Keratinocyte (primary cell): ENCODE measurements around the gene JCAD. TPM values are rescaled to one million over a fixed set of nuclear protein-coding genes. Genes with fewer than 3 reads are reported as not detected.

Experiments
- DNase-seq: peaks from one replicate; pipeline ENCODE4 v3.0.0-alpha.2; 2011; ENCODE audit warnings: low read depth, missing footprints, low spot score
- FAIRE-seq: peaks from 2 replicates; lab custom pipeline; 2011; peaks lifted over from hg19 to GRCh38; lab: Jason Lieb, UNC
- H2AFZ ChIP-seq: 2 replicates; pipeline ENCODE4 v1.6.0; 2012; ENCODE audit warnings: low read length, control low read depth, inconsistent platforms; ENCODE audit not compliant: control insufficient read depth
- H3K27ac ChIP-seq: 2 replicates; pipeline ENCODE4 v1.5.1; 2011; ENCODE audit warnings: low read length; ENCODE audit not compliant: control insufficient read depth, insufficient read depth
- H3K27me3 ChIP-seq: 3 replicates; pipeline ENCODE4 v1.6.0; 2011; ENCODE audit warnings: low read length; ENCODE audit not compliant: control insufficient read depth, insufficient read depth; ENCODE audit errors: extremely low read depth
- H3K36me3 ChIP-seq, 2 experiments: 2 replicates in 1 of 2; 3 replicates in 1 of 2; pipeline ENCODE4 v1.5.1; 2011; ENCODE audit warnings: low read length in 2 of 2, mild to moderate bottlenecking in 1 of 2; ENCODE audit not compliant: control insufficient read depth in 2 of 2, insufficient read depth in 2 of 2; ENCODE audit errors: extremely low read depth in 1 of 2
- H3K4me1 ChIP-seq: 3 replicates; pipeline ENCODE4 v1.5.1; 2011; ENCODE audit warnings: low read length; ENCODE audit not compliant: control insufficient read depth, insufficient read depth; ENCODE audit errors: extremely low read depth
- H3K4me2 ChIP-seq: 3 replicates; pipeline ENCODE4 v1.6.0; 2011; ENCODE audit warnings: low read depth, low read length; ENCODE audit not compliant: control insufficient read depth, insufficient read depth; ENCODE audit errors: extremely low read depth
- H3K4me3 ChIP-seq, 3 experiments: fragments of 200-600 bp in 1 of 3; sonication (generic) in 1 of 3; 2 replicates in 2 of 3; 3 replicates in 1 of 3; pipeline ENCODE4 v1.5.1; 2011 to 2016; ENCODE audit warnings: low read length in 3 of 3, mild to moderate bottlenecking in 3 of 3, control low read depth in 2 of 3, inconsistent platforms in 1 of 3, low read depth in 1 of 3, mixed read lengths in 1 of 3, mixed run types in 1 of 3, moderate library complexity in 1 of 3; ENCODE audit not compliant: control insufficient read depth in 2 of 3, insufficient read depth in 2 of 3; ENCODE audit errors: extremely low read depth in 1 of 3
- H3K79me2 ChIP-seq: 2 replicates; pipeline ENCODE4 v1.6.0; 2012; ENCODE audit warnings: low read length; ENCODE audit not compliant: control insufficient read depth, insufficient read depth
- H3K9ac ChIP-seq: 3 replicates; pipeline ENCODE4 v1.6.0; 2011; ENCODE audit warnings: low read length; ENCODE audit not compliant: control insufficient read depth, insufficient read depth; ENCODE audit errors: extremely low read depth
- H3K9me1 ChIP-seq: 3 replicates; pipeline ENCODE4 v1.6.0; 2011; ENCODE audit warnings: low read length; ENCODE audit not compliant: control insufficient read depth, insufficient read depth; ENCODE audit errors: extremely low read depth
- H3K9me3 ChIP-seq: 2 replicates; pipeline ENCODE4 v1.5.1; 2012; ENCODE audit warnings: low read depth, low read length; ENCODE audit not compliant: control insufficient read depth
- H4K20me1 ChIP-seq: 3 replicates; pipeline ENCODE4 v1.6.0; 2011; ENCODE audit warnings: low read length; ENCODE audit not compliant: control insufficient read depth, insufficient read depth; ENCODE audit errors: extremely low read depth
- CTCF ChIP-seq, 3 experiments: IDR thresholded peaks in 1 of 3; conservative IDR thresholded peaks in 1 of 3; optimal IDR thresholded peaks in 1 of 3; 2 replicates in 2 of 3; 3 replicates in 1 of 3; pipeline versions ENCODE3 to v1.5.1; 2011; ENCODE audit warnings: low read length in 3 of 3, mild to moderate bottlenecking in 3 of 3, moderate library complexity in 2 of 3, control low read depth in 1 of 3, inconsistent platforms in 1 of 3; ENCODE audit not compliant: insufficient read depth in 2 of 3; ENCODE audit errors: extremely low read depth in 1 of 3
- EZH2 ChIP-seq: IDR thresholded peaks from one replicate; pipeline ENCODE4 v1.6.1; 2012; ENCODE audit warnings: inconsistent platforms, mild to moderate bottlenecking, low read length, moderate library complexity
- dilution Hi-C: fragments of 300-500 bp; cut with MboI; formaldehyde crosslinking; loops from one replicate; pipeline ENCODE4 v1.7.0; 2020; ENCODE audit warnings: low sequenced_read_pairs; ENCODE audit not compliant: extremely low pct_ligation_motif_present
- polyA plus RNA-seq, 5 experiments: library from polyadenylated mRNA; depleted of rRNA in 3 of 5; stranded (reverse) in 3 of 5; stranded (forward) in 1 of 5; unstranded in 1 of 5; fragments of >200 nt; gene quantifications; 1 replicate in 1 of 5; 2 replicates in 3 of 5; 3 replicates in 1 of 5; pipeline versions ENCODE4 v1.2.1 to v1.2.3, GENCODE V29; 2011 to 2012; ENCODE audit warnings: missing spikeins in 2 of 5, low read depth in 1 of 5, low replicate concordance in 1 of 5

JCAD gene
- polyA plus RNA-seq, 1 donor (not counting 4 experiments of a cell fraction or from before 2014, with no cell fraction given), result 0.10 TPM

DNA sequence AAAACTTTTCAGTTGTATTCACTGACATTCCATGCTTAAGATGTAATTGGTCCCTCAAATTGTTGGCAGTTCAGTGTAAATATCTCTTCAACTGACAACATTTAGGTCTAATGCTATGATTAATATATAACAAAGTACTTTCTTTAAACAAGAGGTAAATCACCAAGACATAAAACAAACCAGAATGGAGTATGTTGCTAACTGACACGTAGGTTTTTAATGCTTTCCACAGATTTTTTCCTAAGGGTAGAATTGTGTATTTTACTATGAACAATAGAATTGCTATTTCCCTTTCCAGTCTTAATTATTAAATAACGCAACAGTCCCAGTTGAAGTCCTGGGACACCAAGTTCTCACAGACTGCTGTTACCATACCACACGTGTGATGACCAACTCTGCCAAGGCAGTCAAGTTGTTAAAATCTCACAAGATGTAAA lies 4.1 kb downstream of the JCAD start:
- H3K27ac ChIP-seq, result no peak overlapping the region
- no peak overlapping the region for H2AFZ ChIP-seq
- no peak overlapping the region for H3K4me2 ChIP-seq
- no peaks in the 10 kb centered on the region for H3K9me3 ChIP-seq
- H3K27me3 ChIP-seq, result peaks cover 25% of the 10 kb centered on the region
- H3K36me3 ChIP-seq, result no peaks in the 10 kb centered on the region
- H3K4me3 ChIP-seq, result no peak overlapping the region
- H3K9me1 ChIP-seq, result no peaks in the 10 kb centered on the region
- no peaks in the 10 kb centered on the region for H3K4me1 ChIP-seq
- H3K9ac ChIP-seq, result no peak overlapping the region
- no peaks in the 10 kb centered on the region for H3K79me2 ChIP-seq
- TF ChIP-seq EZH2 (no peak), CTCF (optimal IDR thresholded peaks at IDR 0.05 in 1 of 3, IDR thresholded peaks at IDR 0.05 in 1 of 3, conservative IDR thresholded peaks at IDR 0.05 in 1 of 3; ENCODE audit: extremely low read depth in 1 of 3, insufficient read depth in 2 of 3, low read length in 3 of 3) (no peak)
- peaks cover 3% of the 10 kb centered on the region for H4K20me1 ChIP-seq
- DNase-seq (no peak), FAIRE-seq (no peak)
- dilution Hi-C loops, result no loop called here

- H3K4me1 ChIP-seq, result no peaks in the 10 kb centered on the region
- no peak overlapping the region for H3K27ac ChIP-seq
- no peak overlapping the region for H3K9ac ChIP-seq
- no peaks in the 10 kb centered on the region for H3K9me3 ChIP-seq
- H3K4me2 ChIP-seq, result no peak overlapping the region
- H3K36me3 ChIP-seq, result no peaks in the 10 kb centered on the region
- DNase-seq (no peak), FAIRE-seq (no peak)
- H3K79me2 ChIP-seq, result no peaks in the 10 kb centered on the region
- no peaks in the 10 kb centered on the region for H4K20me1 ChIP-seq
- H2AFZ ChIP-seq, result no peak overlapping the region
- no peak overlapping the region for H3K4me3 ChIP-seq
- no peaks in the 10 kb centered on the region for H3K27me3 ChIP-seq
- no peaks in the 10 kb centered on the region for H3K9me1 ChIP-seq
- no peak for TF ChIP-seq EZH2
- TF ChIP-seq CTCF (optimal IDR thresholded peaks at IDR 0.05 in 1 of 3, IDR thresholded peaks at IDR 0.05 in 1 of 3, conservative IDR thresholded peaks at IDR 0.05 in 1 of 3; ENCODE audit: extremely low read depth in 1 of 3, insufficient read depth in 2 of 3, low read length in 3 of 3), result no peak
- dilution Hi-C loops, result no loop called here
These were observed 7.3 kb downstream of the JCAD start for GRCh38 chr10:30052062-30052461.
